Mesenchymal stem cell (in vitro differentiated cells and primary cell): ENCODE data around the gene VCAN.
A peak's percentile ranks its signal among the peaks of the same experiment; 100 is the strongest.

Experiments used
- DNase-seq: peaks from one replicate; pipeline ENCODE4 v3.0.0-alpha.2; 2013
- H2AFZ ChIP-seq: one replicate; pipeline ENCODE4 v1.6.1; 2013; ENCODE audit warnings: low read depth, mild to moderate bottlenecking, control low read depth, inconsistent platforms, low read length, moderate library complexity
- H2AK5ac ChIP-seq: 2 replicates; pipeline ENCODE4 v1.6.1; 2013; ENCODE audit warnings: low read length, moderate library complexity, mild to moderate bottlenecking, inconsistent platforms; ENCODE audit not compliant: severe bottlenecking
- H2BK120ac ChIP-seq: one replicate; pipeline ENCODE4 v1.6.1; 2013; ENCODE audit warnings: low read depth, mild to moderate bottlenecking, inconsistent platforms, low read length, moderate library complexity
- H2BK12ac ChIP-seq, 2 experiments: one replicate each; pipeline ENCODE4 v1.6.1; 2013; ENCODE audit warnings: inconsistent platforms in 2 of 2, low read length in 2 of 2, mild to moderate bottlenecking in 2 of 2, moderate library complexity in 2 of 2, control low read depth in 1 of 2
- H2BK15ac ChIP-seq: one replicate; pipeline ENCODE4 v1.6.1; 2013; ENCODE audit warnings: mild to moderate bottlenecking, low read depth, inconsistent platforms; ENCODE audit not compliant: poor library complexity, severe bottlenecking
- H2BK5ac ChIP-seq: 2 replicates; pipeline ENCODE4 v1.6.1; 2013; ENCODE audit warnings: low read depth, mild to moderate bottlenecking, low read length, control low read depth, inconsistent platforms; ENCODE audit not compliant: poor library complexity, severe bottlenecking
- H3K14ac ChIP-seq, 2 experiments: one replicate each; pipeline ENCODE4 v1.6.1; 2013; ENCODE audit warnings: inconsistent platforms in 2 of 2, low read length in 2 of 2, control low read depth in 1 of 2, mild to moderate bottlenecking in 1 of 2, moderate library complexity in 1 of 2
- H3K18ac ChIP-seq, 2 experiments: one replicate each; pipeline ENCODE4 v1.6.1; 2013; ENCODE audit warnings: inconsistent platforms in 2 of 2, low read length in 2 of 2, control low read depth in 1 of 2, low read depth in 1 of 2, mild to moderate bottlenecking in 1 of 2
- H3K23ac ChIP-seq, 2 experiments: one replicate each; pipeline ENCODE4 v1.6.1; 2013; ENCODE audit warnings: inconsistent platforms in 2 of 2, low read length in 2 of 2, mild to moderate bottlenecking in 2 of 2, moderate library complexity in 2 of 2, control low read depth in 1 of 2
- H3K27ac ChIP-seq: 2 replicates; pipeline ENCODE4 v1.5.1; 2013; ENCODE audit warnings: mild to moderate bottlenecking, moderate library complexity, low read length, control low read depth, inconsistent platforms; ENCODE audit not compliant: poor library complexity, severe bottlenecking
- H3K27me3 ChIP-seq, 2 experiments: 2 replicates each; pipeline versions ENCODE4 v1.6.1 to v1.7.0; 2013; ENCODE audit warnings: low read length in 2 of 2, mild to moderate bottlenecking in 2 of 2, moderate library complexity in 2 of 2, control low read depth in 1 of 2, inconsistent platforms in 1 of 2; ENCODE audit not compliant: control insufficient read depth in 1 of 2, insufficient read depth in 1 of 2
- H3K36me3 ChIP-seq, 2 experiments: 2 replicates each; pipeline versions ENCODE4 v1.6.1 to v1.7.0; 2013; ENCODE audit warnings: low read length in 2 of 2, control low read depth in 1 of 2, inconsistent platforms in 1 of 2, low read depth in 1 of 2, mild to moderate bottlenecking in 1 of 2; ENCODE audit not compliant: insufficient read depth in 2 of 2, control insufficient read depth in 1 of 2
- H3K4ac ChIP-seq, 2 experiments: one replicate each; pipeline ENCODE4 v1.6.1; 2013; ENCODE audit warnings: inconsistent platforms in 2 of 2, low read length in 2 of 2, mild to moderate bottlenecking in 2 of 2, moderate library complexity in 2 of 2, control low read depth in 1 of 2, low read depth in 1 of 2
- H3K4me1 ChIP-seq: 2 replicates; pipeline ENCODE4 v1.6.1; 2013; ENCODE audit warnings: low read depth, low read length, control low read depth; ENCODE audit not compliant: control insufficient read depth, insufficient read depth
- H3K4me2 ChIP-seq: 2 replicates; pipeline ENCODE4 v1.6.1; 2013; ENCODE audit warnings: low read length, mild to moderate bottlenecking, inconsistent platforms; ENCODE audit not compliant: poor library complexity, severe bottlenecking
- H3K4me3 ChIP-seq, 2 experiments: 2 replicates each; pipeline versions ENCODE4 v1.5.1 to v1.7.0; 2013; ENCODE audit warnings: low read length in 2 of 2, mild to moderate bottlenecking in 2 of 2, control low read depth in 1 of 2, low read depth in 1 of 2; ENCODE audit not compliant: insufficient read depth in 1 of 2
- H3K79me1 ChIP-seq: replicated peaks from 2 replicates; pipeline ENCODE4 v1.6.1; 2013; ENCODE audit warnings: mild to moderate bottlenecking, control low read depth, low read length, inconsistent platforms; ENCODE audit not compliant: poor library complexity, severe bottlenecking
- H3K9ac ChIP-seq: 2 replicates; pipeline ENCODE4 v1.7.0; 2013; ENCODE audit warnings: mild to moderate bottlenecking, low read length, moderate library complexity
- H3K9me3 ChIP-seq: 2 replicates; pipeline ENCODE4 v1.7.0; 2013; ENCODE audit warnings: mild to moderate bottlenecking, low read length; ENCODE audit not compliant: control insufficient read depth
- H4K8ac ChIP-seq: one replicate; pipeline ENCODE4 v1.6.1; 2013; ENCODE audit warnings: inconsistent platforms, mild to moderate bottlenecking, low read length, moderate library complexity
- H4K91ac ChIP-seq: one replicate; pipeline ENCODE4 v1.6.1; 2013; ENCODE audit warnings: mild to moderate bottlenecking, low read length, inconsistent platforms
- WGBS: methylation state at CpG from one replicate; pipeline ENCODE4 v1.1.7; 2013; ENCODE audit warnings: mixed read lengths; 5-methylcytosine and 5-hydroxymethylcytosine counted together

VCAN gene

DNA sequence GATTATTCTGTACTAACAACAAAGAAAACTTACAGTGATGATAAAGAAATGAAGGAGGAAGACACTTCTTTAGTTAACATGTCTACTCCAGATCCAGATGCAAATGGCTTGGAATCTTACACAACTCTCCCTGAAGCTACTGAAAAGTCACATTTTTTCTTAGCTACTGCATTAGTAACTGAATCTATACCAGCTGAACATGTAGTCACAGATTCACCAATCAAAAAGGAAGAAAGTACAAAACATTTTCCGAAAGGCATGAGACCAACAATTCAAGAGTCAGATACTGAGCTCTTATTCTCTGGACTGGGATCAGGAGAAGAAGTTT, 67.9 kb downstream of the VCAN start:
- Histone ChIP-seq H3K4ac (no peak overlapping the region), H3K9me3 (no peaks in the 10 kb centered on the region), H4K8ac (no peak overlapping the region), H3K4me1 (no peaks in the 10 kb centered on the region), H2AK5ac (no peak overlapping the region), H3K9ac (no peak overlapping the region), H3K27ac (no peak overlapping the region), H2BK5ac (no peak overlapping the region), H3K18ac (no peak overlapping the region), H2AFZ (no peak overlapping the region), H3K23ac (no peak overlapping the region), H3K4me3 (no peak overlapping the region), H3K79me1 (peaks cover 25% of the 10 kb centered on the region), H3K27me3 (no peaks in the 10 kb centered on the region), H2BK15ac (no peak overlapping the region), H2BK12ac (no peak overlapping the region), H2BK120ac (no peak overlapping the region), H3K4me2 (no peak overlapping the region), H4K91ac (no peak overlapping the region), H3K36me3 (peaks cover 16 to 85% of the 10 kb centered on the region in 2 experiments), H3K14ac (no peak overlapping the region)
- no CpG with 5 or more reads among the region's 1 CpG for WGBS
- DNase-seq, result no peak

DNA sequence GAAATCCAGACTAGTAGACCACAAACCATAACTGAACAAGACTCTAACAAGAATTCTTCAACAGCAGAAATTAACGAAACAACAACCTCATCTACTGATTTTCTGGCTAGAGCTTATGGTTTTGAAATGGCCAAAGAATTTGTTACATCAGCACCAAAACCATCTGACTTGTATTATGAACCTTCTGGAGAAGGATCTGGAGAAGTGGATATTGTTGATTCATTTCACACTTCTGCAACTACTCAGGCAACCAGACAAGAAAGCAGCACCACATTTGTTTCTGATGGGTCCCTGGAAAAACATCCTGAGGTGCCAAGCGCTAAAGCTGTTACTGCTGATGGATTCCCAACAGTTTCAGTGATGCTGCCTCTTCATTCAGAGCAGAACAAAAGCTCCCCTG, 68.6 kb downstream of the VCAN start:
- H2BK120ac ChIP-seq, result no peak overlapping the region
- H3K4ac ChIP-seq, result no peak overlapping the region
- no peak overlapping the region for H3K9ac ChIP-seq
- no peak overlapping the region for H3K18ac ChIP-seq
- no peak overlapping the region for H2BK12ac ChIP-seq
- WGBS, result 100% methylated on average over 2 of the region's 2 CpGs
- H4K91ac ChIP-seq, result no peak overlapping the region
- no peak overlapping the region for H3K27ac ChIP-seq
- no peak overlapping the region for H2BK15ac ChIP-seq
- no peak overlapping the region for H3K23ac ChIP-seq
- peaks cover 16 to 83% of the 10 kb centered on the region in 2 experiments for H3K36me3 ChIP-seq
- no peak overlapping the region for H2AK5ac ChIP-seq
- H3K4me3 ChIP-seq, result no peak overlapping the region
- no peak overlapping the region for H2BK5ac ChIP-seq
- no peaks in the 10 kb centered on the region for H3K27me3 ChIP-seq
- no peaks in the 10 kb centered on the region for H3K4me1 ChIP-seq
- no peak for DNase-seq
- H3K4me2 ChIP-seq, result no peak overlapping the region
- no peak overlapping the region for H4K8ac ChIP-seq
- no peak overlapping the region for H2AFZ ChIP-seq
- peaks cover 25% of the 10 kb centered on the region for H3K79me1 ChIP-seq
- H3K14ac ChIP-seq, result no peak overlapping the region
- H3K9me3 ChIP-seq, result no peaks in the 10 kb centered on the region

- H3K9me3 ChIP-seq, result no peaks in the 10 kb centered on the region
- no peak overlapping the region for H3K14ac ChIP-seq
- no peak for DNase-seq
- H4K8ac ChIP-seq, result no peak overlapping the region
- no peak overlapping the region for H3K4ac ChIP-seq
- no peak overlapping the region for H2AFZ ChIP-seq
- H3K27ac ChIP-seq, result no peak overlapping the region
- peaks cover 19 to 85% of the 10 kb centered on the region in 2 experiments for H3K36me3 ChIP-seq
- H2BK12ac ChIP-seq, result no peak overlapping the region
- no peak overlapping the region for H2BK5ac ChIP-seq
- H4K91ac ChIP-seq, result no peak overlapping the region
- H3K4me1 ChIP-seq, result no peaks in the 10 kb centered on the region
- no peak overlapping the region for H3K9ac ChIP-seq
- WGBS, result 100% methylated on average over 3 of the region's 3 CpGs
- H3K23ac ChIP-seq, result no peak overlapping the region
- no peak overlapping the region for H3K4me3 ChIP-seq
- H3K4me2 ChIP-seq, result no peak overlapping the region
- peaks cover 26% of the 10 kb centered on the region for H3K79me1 ChIP-seq
- no peaks in the 10 kb centered on the region for H3K27me3 ChIP-seq
- H2BK15ac ChIP-seq, result no peak overlapping the region
- H3K18ac ChIP-seq, result no peak overlapping the region
- no peak overlapping the region for H2AK5ac ChIP-seq
- no peak overlapping the region for H2BK120ac ChIP-seq
Observed at GRCh38 chr5:83540783-83541182, 69.2 kb downstream of the VCAN start.

GRCh38 chr5:83542839-83543238, 71.3 kb downstream of the VCAN start:
- Histone ChIP-seq H2BK12ac (no peak overlapping the region), H2BK120ac (no peak overlapping the region), H3K4me1 (no peaks in the 10 kb centered on the region), H3K4me3 (no peak overlapping the region), H3K4me2 (no peak overlapping the region), H2BK5ac (no peak overlapping the region), H3K36me3 (peaks cover 27 to 87% of the 10 kb centered on the region in 2 experiments), H3K9ac (peak overlapping the region; percentile 13), H2BK15ac (no peak overlapping the region), H4K8ac (no peak overlapping the region), H3K14ac (no peak overlapping the region), H3K18ac (no peak overlapping the region), H3K23ac (no peak overlapping the region), H3K79me1 (peaks cover 29% of the 10 kb centered on the region), H3K27ac (no peak overlapping the region), H2AK5ac (no peak overlapping the region), H3K4ac (no peak overlapping the region), H2AFZ (no peak overlapping the region), H4K91ac (no peak overlapping the region), H3K27me3 (no peaks in the 10 kb centered on the region), H3K9me3 (no peaks in the 10 kb centered on the region)
- no peak for DNase-seq
- 87% methylated on average over 1 of the region's 1 CpG for WGBS
